Measurements from ENCODE around the gene PWP1.

DNA sequence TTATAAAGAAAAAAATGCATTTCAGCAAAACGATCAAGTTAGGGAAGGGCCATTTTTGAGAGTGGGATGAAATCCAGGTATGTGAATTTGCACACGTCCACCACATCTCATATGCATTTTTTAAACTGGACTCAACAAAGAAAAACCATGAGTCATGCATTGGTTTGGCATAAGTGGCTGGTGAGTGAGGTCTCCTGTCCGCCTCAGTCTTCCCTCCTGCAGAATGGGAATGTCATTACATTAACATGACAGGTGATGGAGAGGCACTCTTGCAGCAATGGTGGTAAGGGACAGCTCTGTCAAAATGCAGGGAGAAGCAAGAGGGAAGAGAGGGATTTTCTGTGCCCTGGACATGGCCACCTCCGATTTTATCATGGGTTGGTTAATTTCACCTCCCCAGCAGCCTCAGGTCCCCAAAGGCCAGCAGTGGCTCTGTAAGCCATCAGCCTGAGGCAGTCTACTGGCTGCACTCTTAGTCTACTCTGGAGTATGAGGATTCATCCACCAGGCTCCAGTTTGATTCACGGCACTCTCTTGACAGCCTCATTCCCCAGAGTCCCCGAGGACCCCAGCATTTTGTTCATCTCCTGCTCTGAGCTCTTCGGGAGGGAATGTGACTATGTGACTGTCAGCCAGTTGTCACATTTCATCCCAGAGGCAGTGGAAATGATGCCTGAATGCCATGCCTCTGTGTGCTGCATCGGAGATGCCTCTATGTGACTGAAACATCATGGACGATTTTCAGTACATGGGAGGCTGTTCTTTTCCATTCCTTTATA is 17.1 kb upstream of the PWP1 start:
- TF ChIP-seq EZH2phosphoT487 (IDR thresholded peaks at IDR 0.05), result no peak
- TF ChIP-seq, protein P1, sequence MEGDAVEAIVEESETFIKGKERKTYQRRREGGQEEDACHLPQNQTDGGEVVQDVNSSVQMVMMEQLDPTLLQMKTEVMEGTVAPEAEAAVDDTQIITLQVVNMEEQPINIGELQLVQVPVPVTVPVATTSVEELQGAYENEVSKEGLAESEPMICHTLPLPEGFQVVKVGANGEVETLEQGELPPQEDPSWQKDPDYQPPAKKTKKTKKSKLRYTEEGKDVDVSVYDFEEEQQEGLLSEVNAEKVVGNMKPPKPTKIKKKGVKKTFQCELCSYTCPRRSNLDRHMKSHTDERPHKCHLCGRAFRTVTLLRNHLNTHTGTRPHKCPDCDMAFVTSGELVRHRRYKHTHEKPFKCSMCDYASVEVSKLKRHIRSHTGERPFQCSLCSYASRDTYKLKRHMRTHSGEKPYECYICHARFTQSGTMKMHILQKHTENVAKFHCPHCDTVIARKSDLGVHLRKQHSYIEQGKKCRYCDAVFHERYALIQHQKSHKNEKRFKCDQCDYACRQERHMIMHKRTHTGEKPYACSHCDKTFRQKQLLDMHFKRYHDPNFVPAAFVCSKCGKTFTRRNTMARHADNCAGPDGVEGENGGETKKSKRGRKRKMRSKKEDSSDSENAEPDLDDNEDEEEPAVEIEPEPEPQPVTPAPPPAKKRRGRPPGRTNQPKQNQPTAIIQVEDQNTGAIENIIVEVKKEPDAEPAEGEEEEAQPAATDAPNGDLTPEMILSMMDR (IDR thresholded peaks at IDR 0.05), result no peak
